ENCODE data around the gene TOMM22. TPM values are rescaled to one million over a fixed set of nuclear protein-coding genes. Genes with fewer than 3 reads are reported as not detected.

Gene TOMM22
- total RNA-seq (98.6 and 98.8 TPM in 2 replicates), polyA plus RNA-seq (51.8 and 62.3 TPM in 2 replicates), polyA minus RNA-seq (41.3 and 48.4 TPM in 2 replicates), Bru-seq, nascent RNA (percentile 84 among the genes with signal in this experiment), BruChase-seq, experiment 1, labeled RNA remaining after a 6-hour chase (percentile 98 among the genes with signal in this experiment), BruChase-seq, experiment 2, labeled RNA remaining after a 2-hour chase (percentile 94 among the genes with signal in this experiment)
- polyA plus RNA-seq (2011; cell fraction: cytosol; rRNA removed) = 45.5 and 48.2 TPM in 2 replicates
- polyA plus RNA-seq (2011; cell fraction: nucleus; rRNA removed) = 16.7 and 24.4 TPM in 2 replicates
- polyA plus RNA-seq (2012) = 56.4 and 73.8 TPM in 2 replicates
- 30.2 TPM for polyA minus RNA-seq (2011; cell fraction: cytosol; rRNA and poly(A)+ RNA removed)
- 9.2 and 10.0 TPM in 2 replicates for polyA minus RNA-seq (2011; cell fraction: nucleus; rRNA and poly(A)+ RNA removed)
- long read RNA-seq, transcript TOMM22-201 (4 exons, 2,040 nt) = major isoform, 260 of 283 reads
- long read RNA-seq, partial matches to known transcripts = 20 of 283 reads
- long read RNA-seq, other reads (novel, unspliced or antisense) = 1 of 283 reads

GRCh38 chr22:38681582-38682335 is at the start of gene TOMM22:
TSS of gene TOMM22 (plus strand) at chr22:38681957. CDS start at chr22:38681979, 22 bp downstream.
- dilution Hi-C loops (cut with MboI; ENCODE audit: extremely low pct_ligation_motif_present, low sequenced_read_pairs) = no loop called here
- peak within 1 kb of the TSS; percentile 64 for H3K27ac ChIP-seq (ENCODE audit: insufficient read depth, low read depth, low read length)
- no peaks in the 10 kb centered on the region for H3K9me3 ChIP-seq (replicated peaks; ENCODE audit: control insufficient read depth, insufficient read depth, low read length)
- H3K4me3 ChIP-seq (replicated peaks in 1 of 3; ENCODE audit: insufficient read depth in 1 of 3, low read depth in 1 of 3, low read length in 3 of 3) = peak within 1 kb of the TSS; percentile 86 to 98 (median 92)
- H3K4me1 ChIP-seq (ENCODE audit: control insufficient read depth, extremely low read depth, insufficient read depth, low read length) = peaks cover 11% of the 10 kb centered on the region
- FAIRE-seq (peak; percentile 87), DNase-seq (ENCODE audit: low read depth, low spot score) (peak; percentile 88)
- CTCF ChIA-PET = interaction anchor here (0.6 to 4.3 kb wide), 19 partner anchors 8 to 629 kb away, joined by 3 to 59 read pairs (median 5); partner anchors contain the start of genes GTPBP1 and JOSD1
- peaks cover 17% of the 10 kb centered on the region for H3K79me2 ChIP-seq (ENCODE audit: control insufficient read depth, insufficient read depth, low read length)
- peak; percentile 65 for TF ChIP-seq POLR2A (IDR thresholded peaks at IDR 0.05; ENCODE audit: low read depth, low read length)
- no peak for TF ChIP-seq FOS (IDR thresholded peaks at IDR 0.05; ENCODE audit: borderline replicate concordance, insufficient read depth, low read length)
- peak; percentile 72 to 81 for TF ChIP-seq CTCF (IDR thresholded peaks at IDR 0.05; ENCODE audit: extremely low read depth in 1 of 2, insufficient read depth in 1 of 2, low read depth in 1 of 2, low read length in 2 of 2)
- peak; percentile 38 for TF ChIP-seq MYC (IDR thresholded peaks at IDR 0.05; ENCODE audit: low read depth, low read length)
- peak; percentile 43 for TF ChIP-seq MAX (IDR thresholded peaks at IDR 0.05; ENCODE audit: insufficient read depth, insufficient read length)
- no peak for TF ChIP-seq GATA2 (IDR thresholded peaks at IDR 0.05; ENCODE audit: insufficient read depth, insufficient read length, low read depth, low read length)
- no peak for TF ChIP-seq EZH2 (IDR thresholded peaks at IDR 0.05; ENCODE audit: borderline replicate concordance, low read depth, low read length, severe bottlenecking)
- peak; percentile 91 for TF ChIP-seq POLR2AphosphoS5 (IDR thresholded peaks at IDR 0.05; ENCODE audit: insufficient read depth, low read depth, low read length)
- no peak for TF ChIP-seq JUN (IDR thresholded peaks at IDR 0.05; ENCODE audit: borderline replicate concordance, insufficient read depth, insufficient read length, low read depth)
- no TSS peak for BruUV-seq (replicated peaks)
- H3K9me1 ChIP-seq (replicated peaks; ENCODE audit: control insufficient read depth, extremely low read depth, insufficient read depth, low read length) = no peaks in the 10 kb centered on the region
- peak within 1 kb of the TSS; percentile 83 for H3K9ac ChIP-seq (replicated peaks; ENCODE audit: extremely low read depth, insufficient read depth, low read length)
- intact Hi-C loops (cut with micrococcal nuclease) = loop anchor here (1.0 to 5.0 kb wide), 3 partner anchors 15 to 629 kb away; partner anchors contain the start of genes CBY1 and FAM227A
- no peaks in the 10 kb centered on the region for H3K27me3 ChIP-seq (ENCODE audit: control insufficient read depth in 2 of 2, insufficient read depth in 2 of 2, low read length in 2 of 2)
- POLR2A ChIA-PET = interaction anchor here (0.5 to 1.1 kb wide), 6 partner anchors 14 to 694 kb away, joined by 3 to 4 read pairs (median 4); partner anchors contain the start of gene GTPBP1
- H4K20me1 ChIP-seq (replicated peaks; ENCODE audit: control insufficient read depth, extremely low read depth, insufficient read depth, low read length) = no peaks in the 10 kb centered on the region
- H2AFZ ChIP-seq (ENCODE audit: low read depth, low read length) = peak within 1 kb of the TSS; percentile 98
- H3K36me3 ChIP-seq (ENCODE audit: control insufficient read depth in 2 of 2, extremely low read depth in 1 of 2, insufficient read depth in 2 of 2, low read length in 2 of 2) = peaks cover 5 to 17% of the 10 kb centered on the region in 2 experiments
- H3K4me2 ChIP-seq (ENCODE audit: insufficient read depth, low read length) = peak within 1 kb of the TSS; percentile 80

Data from endothelial cell of umbilical vein (primary cell).